Measurements from ENCODE around the gene LBR. TPM values are rescaled to one million over a fixed set of nuclear protein-coding genes. Genes with fewer than 3 reads are reported as not detected.

LBR gene
- total and polyA plus RNA-seq, 5 donors, result 7.8 to 21.6 (median 18.9) TPM

- DNase-seq (no peak), ATAC-seq (no peak)
- Histone ChIP-seq H3K27ac (ENCODE audit: low read length) (no peak overlapping the region), H3K9me3 (ENCODE audit: control insufficient read depth, low read length) (no peaks in the 10 kb centered on the region), H3K27me3 (ENCODE audit: control insufficient read depth, insufficient read depth) (no peaks in the 10 kb centered on the region), H3K4me1 (ENCODE audit: control insufficient read depth, insufficient read depth, low read length) (no peaks in the 10 kb centered on the region), H3K4me3 (ENCODE audit: low read length) (no peak overlapping the region)
- WGBS, result 92% methylated on average over 6 of the region's 6 CpGs
- intact Hi-C loops (cut with DNase I), result no loop called here
Observed at GRCh38 chr1:225364439-225364838, 63.4 kb downstream of the LBR start.

- no peak for ATAC-seq
- no peak for DNase-seq
- intact Hi-C loops (cut with DNase I), result no loop called here
Observed at GRCh38 chr1:225362805-225363204, 65.0 kb downstream of the LBR start.

DNA sequence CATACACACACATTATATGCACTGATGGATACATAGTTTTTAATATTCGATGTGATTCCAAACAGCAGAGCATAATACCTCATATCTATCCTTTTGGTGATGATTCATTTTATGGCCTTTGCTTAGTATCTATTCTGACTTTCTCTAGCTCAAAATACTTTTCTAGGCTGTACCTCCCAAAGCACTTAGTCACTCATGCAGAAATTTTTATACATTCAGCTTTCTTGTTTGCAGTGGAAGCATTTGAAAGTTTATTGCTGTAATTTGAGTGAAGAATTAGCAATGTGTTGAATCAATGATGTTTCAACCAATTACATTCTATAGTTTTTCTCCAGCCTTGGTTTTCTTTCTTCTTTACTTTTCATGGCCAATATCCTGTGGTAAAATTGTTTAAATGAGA lies 66.7 kb downstream of the LBR start:
- H3K4me1 ChIP-seq (ENCODE audit: control insufficient read depth, insufficient read depth, low read length), result no peaks in the 10 kb centered on the region
- intact Hi-C loops (cut with DNase I), result no loop called here
- H3K4me3 ChIP-seq (ENCODE audit: low read length), result no peak overlapping the region
- no peak overlapping the region for H3K27ac ChIP-seq (ENCODE audit: low read length)
- no peak for ATAC-seq
- H3K27me3 ChIP-seq (ENCODE audit: control insufficient read depth, insufficient read depth), result no peaks in the 10 kb centered on the region
- WGBS, result 93% methylated on average over 1 of the region's 1 CpG
- no peak for DNase-seq
- no peaks in the 10 kb centered on the region for H3K9me3 ChIP-seq (ENCODE audit: control insufficient read depth, low read length)

More at GRCh38 chr1:225362805-225363204, 65.0 kb downstream of the LBR start:
- H3K9me3 ChIP-seq (ENCODE audit: control insufficient read depth, low read length), result no peaks in the 10 kb centered on the region
- H3K27me3 ChIP-seq (ENCODE audit: control insufficient read depth, insufficient read depth), result no peaks in the 10 kb centered on the region
- H3K27ac ChIP-seq (ENCODE audit: low read length), result no peak overlapping the region
- no peak overlapping the region for H3K4me3 ChIP-seq (ENCODE audit: low read length)
- H3K4me1 ChIP-seq (ENCODE audit: control insufficient read depth, insufficient read depth, low read length), result no peaks in the 10 kb centered on the region

- intact Hi-C loops (cut with DNase I), result no loop called here
- Histone ChIP-seq H3K27ac (ENCODE audit: low read length) (no peak overlapping the region), H3K4me3 (ENCODE audit: low read length) (no peak overlapping the region), H3K4me1 (ENCODE audit: control insufficient read depth, insufficient read depth, low read length) (no peaks in the 10 kb centered on the region), H3K27me3 (ENCODE audit: control insufficient read depth, insufficient read depth) (no peaks in the 10 kb centered on the region), H3K9me3 (ENCODE audit: control insufficient read depth, low read length) (no peaks in the 10 kb centered on the region)
- no peak for ATAC-seq
- 78% methylated on average over 4 of the region's 4 CpGs for WGBS
- DNase-seq, result no peak
Observed at GRCh38 chr1:225360119-225360518, 67.7 kb downstream of the LBR start.

- intact Hi-C loops (cut with DNase I), result no loop called here
- Histone ChIP-seq H3K27me3 (ENCODE audit: control insufficient read depth, insufficient read depth) (no peaks in the 10 kb centered on the region), H3K4me3 (ENCODE audit: low read length) (no peak overlapping the region), H3K27ac (ENCODE audit: low read length) (no peak overlapping the region), H3K9me3 (ENCODE audit: control insufficient read depth, low read length) (no peaks in the 10 kb centered on the region), H3K4me1 (ENCODE audit: control insufficient read depth, insufficient read depth, low read length) (no peaks in the 10 kb centered on the region)
- 93% methylated on average over 1 of the region's 1 CpG for WGBS
- no peak for DNase-seq
- ATAC-seq, result no peak
Observed at GRCh38 chr1:225355863-225356262, 72.0 kb downstream of the LBR start.

GRCh38 chr1:225354906-225355305 lies 72.9 kb downstream of the LBR start:
- Histone ChIP-seq H3K4me1 (ENCODE audit: control insufficient read depth, insufficient read depth, low read length) (no peaks in the 10 kb centered on the region), H3K27ac (ENCODE audit: low read length) (no peak overlapping the region), H3K27me3 (ENCODE audit: control insufficient read depth, insufficient read depth) (no peaks in the 10 kb centered on the region), H3K9me3 (ENCODE audit: control insufficient read depth, low read length) (no peaks in the 10 kb centered on the region), H3K4me3 (ENCODE audit: low read length) (no peak overlapping the region)
- WGBS, result 82% methylated on average over 3 of the region's 3 CpGs
- intact Hi-C loops (cut with DNase I), result no loop called here
- ATAC-seq (no peak), DNase-seq (no peak)

Other genes with a start within 250 kb of the LBR start
- gene ENAH, start 225.1 kb upstream of the LBR start, total RNA-seq, result 100 to 1,000 TPM in 3 of 4 donors, 10 to 100 TPM in 1; 99.0 to 132 (median 115) TPM
- 29.8 TPM for gene ENAH, start 225.1 kb upstream of the LBR start, polyA plus RNA-seq